Left renal pelvis (tissue), 4 donors: ENCODE results near the gene LAMA4. TPM values are rescaled to one million over a fixed set of nuclear protein-coding genes. Genes with fewer than 3 reads are reported as not detected.
"Not testable (repeated sequence)": the region's sequence is repeated elsewhere in the genome, so short reads cannot be mapped to it uniquely, and the experiment has no call there.

Experiments
- DNase-seq, 4 donors: peaks; one replicate each; pipeline ENCODE4 v3.0.0-alpha.2; 2013; ENCODE audit warnings: low read depth in 4 of 4, low spot score in 3 of 4
- polyA plus RNA-seq, 4 donors: library from polyadenylated mRNA; unstranded; fragments of 120-200 nt; gene quantifications; one replicate each; pipeline ENCODE4 v1.2.1, GENCODE V29; 2013; ENCODE audit not compliant: insufficient read length in 4 of 4

LAMA4 gene
- polyA plus RNA-seq, 4 donors, result 99.2 to 241 (median 104) TPM

- DNase-seq, result not testable (repeated sequence)
Observed at GRCh38 chr6:112106026-112106425, 148.3 kb downstream of the LAMA4 start.

GRCh38 chr6:112100561-112100960, 153.8 kb downstream of the LAMA4 start:
- DNase-seq, result no peak

GRCh38 chr6:112096901-112097300, 157.5 kb downstream of the LAMA4 start:
- DNase-seq, result no peak

- peak in 2 of 4 donors; percentile 2 to 21 for DNase-seq
Observed at GRCh38 chr6:112087916-112088315, 166.5 kb downstream of the LAMA4 start.

GRCh38 chr6:112087136-112087911, 167.0 kb downstream of the LAMA4 start, which contains the start of the genes FAM229B and TUBE1:
FAM229B (plus strand) TSS chr6:112087591; CDS start chr6:112099284, 11,693 bp downstream.
TUBE1 (minus strand) TSS chr6:112087482; CDS start chr6:112087434, 48 bp downstream.
- DNase-seq, result peak; percentile 86 to 91 (median 88)

- DNase-seq, result peak; percentile 20 to 54 (median 28)
Observed at GRCh38 chr6:112086744-112087135, 167.6 kb downstream of the LAMA4 start.

- DNase-seq, result no peak
Observed at GRCh38 chr6:112085286-112086065, 168.9 kb downstream of the LAMA4 start.

- no peak for DNase-seq
Observed at GRCh38 chr6:112081569-112081968, 172.8 kb downstream of the LAMA4 start.

GRCh38 chr6:112066606-112067005, 187.8 kb downstream of the LAMA4 start:
- no peak for DNase-seq

- no peak for DNase-seq
Observed at GRCh38 chr6:112065426-112065986, 188.9 kb downstream of the LAMA4 start.

GRCh38 chr6:112062966-112063365, 191.4 kb downstream of the LAMA4 start:
- DNase-seq, result no peak

GRCh38 chr6:112061605-112062004, 192.8 kb downstream of the LAMA4 start:
- DNase-seq, result no peak

Other genes with a start within 250 kb of the LAMA4 start
- 1 to 10 TPM in 3 of 4 donors, under 1 TPM in 1; 0.41 to 4.6 (median 3.2) TPM for gene CCN6, start 200.5 kb downstream of the LAMA4 start, polyA plus RNA-seq
- gene TUBE1, start 167.1 kb downstream of the LAMA4 start, polyA plus RNA-seq, result 10 to 100 TPM; 28.0 to 57.3 (median 28.5) TPM
- gene FAM229B, start 167.0 kb downstream of the LAMA4 start, polyA plus RNA-seq, result 10 to 100 TPM; 44.0 to 61.0 (median 47.7) TPM
- 10 to 100 TPM in 1 of 4 donors, 1 to 10 TPM in 1, under 1 TPM in 2; 0.39 to 10.8 (median 0.98) TPM for gene RFPL4B, start 92.8 kb upstream of the LAMA4 start, polyA plus RNA-seq